ENCODE results near the gene RAI14.

The RAI14 gene

DNA sequence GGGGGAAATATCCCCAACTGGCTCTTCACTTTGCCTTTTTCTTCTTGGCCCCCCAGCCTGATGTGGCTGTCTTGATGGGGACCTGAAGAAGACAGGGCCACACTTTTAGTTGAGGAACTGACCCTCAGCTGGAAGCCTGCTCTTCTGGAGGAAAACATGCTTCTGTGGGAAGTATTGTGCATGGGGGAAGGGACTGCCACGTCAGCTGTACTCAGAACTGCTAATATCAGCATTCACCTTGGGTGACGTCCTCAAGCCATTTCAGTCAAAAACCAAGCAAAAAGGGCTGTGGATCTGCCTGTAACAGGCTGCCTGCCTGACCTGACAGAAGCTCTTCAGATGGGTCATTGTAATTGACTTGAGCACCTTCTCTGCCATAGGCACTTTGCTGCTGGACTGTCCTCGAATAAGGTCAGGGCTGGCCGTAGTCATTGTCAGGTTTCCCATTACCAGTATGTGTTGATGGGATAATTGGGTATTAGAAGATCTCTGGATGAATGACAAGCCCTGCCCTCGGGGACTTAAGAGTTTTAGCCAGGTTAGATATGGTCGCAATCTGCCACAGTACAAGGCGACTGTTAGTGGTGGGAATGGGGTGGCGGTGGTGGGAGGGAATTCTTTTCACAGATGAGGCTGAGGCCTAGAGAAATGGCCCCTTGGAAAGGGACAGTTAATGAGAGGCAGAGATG is 10.4 kb downstream of the RAI14 start:
- peaks cover 19% of the 10 kb centered on the region for H3K4me1 ChIP-seq (ENCODE audit: control insufficient read depth, insufficient read depth, low read length)
- no peaks in the 10 kb centered on the region for H3K9me3 ChIP-seq (ENCODE audit: control insufficient read depth, insufficient read depth, low read length)
- H3K27me3 ChIP-seq (ENCODE audit: control insufficient read depth, insufficient read depth, low read length) = no peaks in the 10 kb centered on the region
- no peak overlapping the region for H3K4me3 ChIP-seq (ENCODE audit: low read depth, low read length)
- H3K9ac ChIP-seq (ENCODE audit: low read depth, low read length) = no peak overlapping the region
- H3K36me3 ChIP-seq (ENCODE audit: control insufficient read depth, insufficient read depth, low read length) = peaks cover 2% of the 10 kb centered on the region

DNA sequence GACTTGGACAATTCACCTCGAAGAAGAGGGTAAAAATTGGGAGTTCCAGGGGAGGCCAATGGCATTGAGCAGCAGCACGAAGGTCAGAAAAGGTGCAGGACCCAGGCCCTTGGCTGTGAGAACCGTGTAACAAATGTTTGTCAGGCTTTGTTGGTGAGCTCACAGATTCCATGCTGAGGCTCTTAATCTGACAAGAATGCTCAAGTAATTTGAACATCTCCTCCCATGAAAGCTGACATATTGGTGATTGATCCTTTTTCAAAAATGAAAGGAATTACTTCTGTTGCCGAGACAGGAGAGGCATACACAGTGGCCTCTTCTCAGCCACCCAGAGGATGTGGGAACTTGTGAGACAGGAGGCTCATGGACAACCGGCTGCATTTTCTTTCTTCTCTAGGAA is 11.6 kb downstream of the RAI14 start:
- Histone ChIP-seq H3K27me3 (ENCODE audit: control insufficient read depth, insufficient read depth, low read length) (no peaks in the 10 kb centered on the region), H3K36me3 (ENCODE audit: control insufficient read depth, insufficient read depth, low read length) (peaks cover 2% of the 10 kb centered on the region), H3K9me3 (ENCODE audit: control insufficient read depth, insufficient read depth, low read length) (no peaks in the 10 kb centered on the region), H3K9ac (ENCODE audit: low read depth, low read length) (no peak overlapping the region), H3K4me3 (ENCODE audit: low read depth, low read length) (no peak overlapping the region), H3K4me1 (ENCODE audit: control insufficient read depth, insufficient read depth, low read length) (peaks cover 18% of the 10 kb centered on the region)

DNA sequence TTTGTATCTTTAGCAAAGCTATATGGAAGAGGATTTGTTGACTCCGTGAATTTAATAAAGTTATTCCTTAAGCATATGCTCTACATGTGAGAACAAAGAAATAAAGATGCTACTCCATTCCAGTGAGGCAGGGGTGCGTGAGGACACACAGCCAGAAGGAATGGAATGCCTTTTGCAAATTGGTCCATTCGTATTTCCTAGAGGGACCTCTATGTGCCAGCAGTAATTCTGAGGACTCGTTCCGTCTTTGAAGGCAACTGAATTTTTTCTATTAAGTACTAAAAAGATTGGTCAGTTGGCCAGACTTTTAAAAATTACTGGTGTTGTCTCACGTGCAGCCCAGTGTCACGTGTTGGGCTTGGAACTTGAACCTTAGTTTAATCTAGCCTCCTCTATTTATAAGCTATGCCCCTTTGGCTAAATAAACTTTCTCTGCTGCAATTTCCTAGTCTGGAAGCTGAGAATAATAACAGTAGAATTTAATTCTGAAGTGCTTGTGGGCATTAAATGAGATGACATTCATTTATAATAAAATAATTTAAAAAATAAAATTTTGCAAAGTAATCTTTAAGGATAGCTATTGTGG is 13.9 kb downstream of the RAI14 start:
- Histone ChIP-seq H3K4me1 (ENCODE audit: control insufficient read depth, insufficient read depth, low read length) (peaks cover 28% of the 10 kb centered on the region), H3K9ac (ENCODE audit: low read depth, low read length) (no peak overlapping the region), H3K4me3 (ENCODE audit: low read depth, low read length) (no peak overlapping the region), H3K27me3 (ENCODE audit: control insufficient read depth, insufficient read depth, low read length) (no peaks in the 10 kb centered on the region), H3K36me3 (ENCODE audit: control insufficient read depth, insufficient read depth, low read length) (peaks cover 2% of the 10 kb centered on the region), H3K9me3 (ENCODE audit: control insufficient read depth, insufficient read depth, low read length) (no peaks in the 10 kb centered on the region)

DNA sequence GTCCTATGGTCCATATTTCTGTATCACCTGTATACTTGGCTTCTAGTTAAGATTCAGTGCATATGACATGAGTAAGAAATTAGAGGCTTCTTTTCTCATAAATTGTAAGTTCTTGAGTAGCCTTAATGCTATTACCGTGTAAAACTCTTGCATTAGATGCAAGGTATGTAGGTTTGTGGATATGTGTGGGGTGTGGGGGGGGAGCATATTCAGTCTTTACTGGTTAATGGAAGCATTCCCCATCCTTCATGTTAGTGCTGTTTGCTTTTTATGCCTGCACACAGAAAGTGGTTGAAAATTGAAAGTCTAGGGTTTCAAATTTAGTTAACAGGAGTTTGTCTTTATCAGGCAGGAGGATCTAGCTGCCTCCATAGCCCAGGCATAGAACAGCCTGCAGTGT is 16.1 kb downstream of the RAI14 start:
- Histone ChIP-seq H3K9ac (ENCODE audit: low read depth, low read length) (no peak overlapping the region), H3K4me1 (ENCODE audit: control insufficient read depth, insufficient read depth, low read length) (peaks cover 19% of the 10 kb centered on the region), H3K9me3 (ENCODE audit: control insufficient read depth, insufficient read depth, low read length) (no peaks in the 10 kb centered on the region), H3K36me3 (ENCODE audit: control insufficient read depth, insufficient read depth, low read length) (no peaks in the 10 kb centered on the region), H3K4me3 (ENCODE audit: low read depth, low read length) (no peak overlapping the region), H3K27me3 (ENCODE audit: control insufficient read depth, insufficient read depth, low read length) (no peaks in the 10 kb centered on the region)

DNA sequence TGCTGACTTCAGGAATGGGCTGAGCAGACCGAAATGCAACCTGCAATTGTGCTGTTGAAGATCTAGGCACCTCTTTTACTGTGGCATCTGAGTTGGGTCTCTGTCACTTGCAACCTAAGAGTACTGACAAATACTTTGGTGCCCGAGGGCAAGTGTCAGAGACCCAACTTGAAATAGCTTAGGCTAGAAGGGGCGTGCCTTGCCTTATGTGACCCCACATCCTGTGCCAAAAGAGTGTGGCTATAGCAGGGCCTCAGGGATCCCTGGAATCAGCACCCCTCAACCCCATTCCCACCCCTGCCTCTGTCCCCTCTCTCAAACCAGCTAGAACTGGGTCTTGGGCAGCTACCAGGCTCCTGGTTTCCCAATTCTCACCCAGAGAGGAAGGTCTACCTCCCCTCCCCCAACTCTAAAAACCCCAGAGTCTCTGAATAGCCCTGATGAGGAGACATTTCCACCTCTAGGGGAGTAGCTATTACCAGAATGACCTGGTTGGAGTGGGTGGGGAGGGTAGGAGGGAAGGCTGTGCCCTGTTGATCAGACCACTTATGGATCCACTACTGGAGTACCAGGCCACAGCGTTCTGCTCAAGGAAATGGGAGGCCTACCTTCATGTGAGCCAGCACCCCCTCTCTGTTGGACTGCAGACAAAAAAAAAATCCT is 17.5 kb downstream of the RAI14 start:
- Histone ChIP-seq H3K9ac (ENCODE audit: low read depth, low read length) (no peak overlapping the region), H3K9me3 (ENCODE audit: control insufficient read depth, insufficient read depth, low read length) (no peaks in the 10 kb centered on the region), H3K36me3 (ENCODE audit: control insufficient read depth, insufficient read depth, low read length) (no peaks in the 10 kb centered on the region), H3K4me1 (ENCODE audit: control insufficient read depth, insufficient read depth, low read length) (peaks cover 15% of the 10 kb centered on the region), H3K27me3 (ENCODE audit: control insufficient read depth, insufficient read depth, low read length) (no peaks in the 10 kb centered on the region), H3K4me3 (ENCODE audit: low read depth, low read length) (no peak overlapping the region)

DNA sequence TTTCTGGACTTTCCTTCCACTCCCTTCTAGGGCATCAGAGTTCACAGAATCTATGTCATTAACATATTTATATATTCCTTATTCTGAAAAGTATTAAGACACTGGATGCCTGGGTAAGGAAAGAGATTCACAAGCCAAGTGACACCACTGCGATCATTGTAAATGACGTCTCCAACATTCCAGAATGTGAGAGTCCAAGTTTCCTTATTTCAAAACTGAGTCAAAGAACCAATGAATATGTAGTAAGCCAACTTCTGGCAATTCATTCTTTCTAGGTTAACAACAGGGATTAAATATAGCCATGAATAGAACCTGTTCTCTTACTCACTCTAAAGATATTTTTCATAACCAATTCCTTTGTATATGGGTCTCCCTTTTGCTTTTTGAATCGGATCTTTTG is 18.1 kb downstream of the RAI14 start:
- Histone ChIP-seq H3K9me3 (ENCODE audit: control insufficient read depth, insufficient read depth, low read length) (no peaks in the 10 kb centered on the region), H3K4me1 (ENCODE audit: control insufficient read depth, insufficient read depth, low read length) (peaks cover 18% of the 10 kb centered on the region), H3K4me3 (ENCODE audit: low read depth, low read length) (no peak overlapping the region), H3K27me3 (ENCODE audit: control insufficient read depth, insufficient read depth, low read length) (no peaks in the 10 kb centered on the region), H3K9ac (ENCODE audit: low read depth, low read length) (no peak overlapping the region), H3K36me3 (ENCODE audit: control insufficient read depth, insufficient read depth, low read length) (no peaks in the 10 kb centered on the region)

DNA sequence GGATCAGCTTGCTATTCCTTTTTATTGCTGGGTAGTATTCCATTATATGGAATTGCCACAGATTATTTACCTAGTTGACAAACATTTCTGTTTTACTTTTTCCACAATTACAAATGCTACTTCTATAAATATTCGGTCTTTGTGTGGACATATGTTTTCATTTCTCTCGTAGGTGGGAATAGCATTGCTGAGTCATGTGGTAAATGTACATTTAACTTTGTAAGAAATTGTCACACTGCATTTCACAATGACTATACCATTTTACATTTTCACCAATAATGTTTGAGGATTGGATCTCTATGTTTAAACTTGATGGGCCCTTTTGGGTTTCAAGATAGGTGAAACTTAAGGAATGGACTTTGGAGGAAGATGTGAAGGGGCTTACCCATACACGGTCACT is 19.7 kb downstream of the RAI14 start:
- H3K9me3 ChIP-seq (ENCODE audit: control insufficient read depth, insufficient read depth, low read length) = no peaks in the 10 kb centered on the region
- H3K4me1 ChIP-seq (ENCODE audit: control insufficient read depth, insufficient read depth, low read length) = peaks cover 14% of the 10 kb centered on the region
- no peaks in the 10 kb centered on the region for H3K36me3 ChIP-seq (ENCODE audit: control insufficient read depth, insufficient read depth, low read length)
- H3K27me3 ChIP-seq (ENCODE audit: control insufficient read depth, insufficient read depth, low read length) = no peaks in the 10 kb centered on the region
- no peak overlapping the region for H3K4me3 ChIP-seq (ENCODE audit: low read depth, low read length)
- H3K9ac ChIP-seq (ENCODE audit: low read depth, low read length) = no peak overlapping the region

DNA sequence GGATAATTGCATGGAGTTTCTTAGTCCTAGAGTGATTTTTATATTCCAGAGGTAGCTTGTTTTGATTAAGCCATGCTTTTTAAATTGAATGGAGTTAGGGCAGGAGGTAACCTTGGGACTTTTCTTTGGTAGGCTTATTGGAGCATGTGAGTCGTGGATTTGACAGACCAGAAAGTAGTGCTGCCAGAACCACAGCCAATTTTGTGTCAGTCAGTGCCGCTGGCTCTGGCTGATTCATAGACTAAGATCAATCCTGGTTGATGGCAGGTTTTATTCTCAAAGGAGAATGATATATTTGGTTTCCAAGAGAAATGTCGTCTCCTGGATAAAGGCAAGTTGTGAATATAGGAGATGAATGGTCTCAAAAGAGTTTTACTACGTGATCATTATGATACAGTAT is 20.3 kb downstream of the RAI14 start:
- Histone ChIP-seq H3K27me3 (ENCODE audit: control insufficient read depth, insufficient read depth, low read length) (no peaks in the 10 kb centered on the region), H3K4me1 (ENCODE audit: control insufficient read depth, insufficient read depth, low read length) (peaks cover 14% of the 10 kb centered on the region), H3K9me3 (ENCODE audit: control insufficient read depth, insufficient read depth, low read length) (no peaks in the 10 kb centered on the region), H3K9ac (ENCODE audit: low read depth, low read length) (no peak overlapping the region), H3K4me3 (ENCODE audit: low read depth, low read length) (no peak overlapping the region), H3K36me3 (ENCODE audit: control insufficient read depth, insufficient read depth, low read length) (no peaks in the 10 kb centered on the region)

DNA sequence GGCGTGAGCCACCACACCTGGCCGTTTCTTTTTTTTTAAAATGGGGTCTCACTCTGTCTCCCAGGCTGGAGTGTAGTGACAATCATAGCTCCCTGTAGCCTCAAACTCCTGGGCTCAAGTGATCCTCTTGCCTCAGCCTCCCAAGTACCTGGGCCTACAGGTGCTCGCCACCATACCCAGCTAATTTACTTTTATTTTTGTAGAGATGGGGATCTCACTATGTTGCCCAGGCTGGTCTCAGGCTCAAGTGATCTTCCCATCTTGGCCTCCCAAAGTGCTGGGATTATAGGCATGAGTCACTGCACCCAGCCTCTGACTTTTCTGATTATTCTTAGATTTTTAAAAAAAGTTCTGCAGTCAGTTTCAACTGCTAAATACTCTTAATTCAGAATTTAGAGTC is 21.3 kb downstream of the RAI14 start:
- no peak overlapping the region for H3K4me3 ChIP-seq (ENCODE audit: low read depth, low read length)
- H3K9me3 ChIP-seq (ENCODE audit: control insufficient read depth, insufficient read depth, low read length) = no peaks in the 10 kb centered on the region
- H3K36me3 ChIP-seq (ENCODE audit: control insufficient read depth, insufficient read depth, low read length) = no peaks in the 10 kb centered on the region
- no peaks in the 10 kb centered on the region for H3K27me3 ChIP-seq (ENCODE audit: control insufficient read depth, insufficient read depth, low read length)
- H3K4me1 ChIP-seq (ENCODE audit: control insufficient read depth, insufficient read depth, low read length) = peaks cover 14% of the 10 kb centered on the region
- no peak overlapping the region for H3K9ac ChIP-seq (ENCODE audit: low read depth, low read length)

DNA sequence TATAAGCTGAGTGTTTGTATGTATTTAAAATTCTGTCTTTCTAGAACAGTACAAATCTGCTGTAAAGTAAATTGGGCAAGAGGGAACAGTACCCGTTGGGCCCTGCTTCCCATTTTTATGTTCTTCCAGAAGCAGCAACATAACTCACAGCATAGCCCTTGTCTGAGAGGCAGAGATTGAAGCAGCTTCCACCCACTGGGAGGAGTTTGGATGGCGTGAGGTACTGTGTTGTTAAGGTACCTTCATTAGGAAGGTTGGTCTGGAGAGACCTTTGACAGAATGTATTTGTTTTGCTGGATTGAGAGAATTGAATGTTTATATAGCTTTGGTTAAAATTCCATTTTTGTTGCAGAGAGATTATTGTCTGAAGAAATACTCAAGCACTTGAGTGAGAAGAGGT is 24.8 kb downstream of the RAI14 start:
- no peak overlapping the region for H3K4me3 ChIP-seq (ENCODE audit: low read depth, low read length)
- H3K36me3 ChIP-seq (ENCODE audit: control insufficient read depth, insufficient read depth, low read length) = no peaks in the 10 kb centered on the region
- no peaks in the 10 kb centered on the region for H3K9me3 ChIP-seq (ENCODE audit: control insufficient read depth, insufficient read depth, low read length)
- no peaks in the 10 kb centered on the region for H3K27me3 ChIP-seq (ENCODE audit: control insufficient read depth, insufficient read depth, low read length)
- no peak overlapping the region for H3K9ac ChIP-seq (ENCODE audit: low read depth, low read length)
- peaks cover 13% of the 10 kb centered on the region for H3K4me1 ChIP-seq (ENCODE audit: control insufficient read depth, insufficient read depth, low read length)

DNA sequence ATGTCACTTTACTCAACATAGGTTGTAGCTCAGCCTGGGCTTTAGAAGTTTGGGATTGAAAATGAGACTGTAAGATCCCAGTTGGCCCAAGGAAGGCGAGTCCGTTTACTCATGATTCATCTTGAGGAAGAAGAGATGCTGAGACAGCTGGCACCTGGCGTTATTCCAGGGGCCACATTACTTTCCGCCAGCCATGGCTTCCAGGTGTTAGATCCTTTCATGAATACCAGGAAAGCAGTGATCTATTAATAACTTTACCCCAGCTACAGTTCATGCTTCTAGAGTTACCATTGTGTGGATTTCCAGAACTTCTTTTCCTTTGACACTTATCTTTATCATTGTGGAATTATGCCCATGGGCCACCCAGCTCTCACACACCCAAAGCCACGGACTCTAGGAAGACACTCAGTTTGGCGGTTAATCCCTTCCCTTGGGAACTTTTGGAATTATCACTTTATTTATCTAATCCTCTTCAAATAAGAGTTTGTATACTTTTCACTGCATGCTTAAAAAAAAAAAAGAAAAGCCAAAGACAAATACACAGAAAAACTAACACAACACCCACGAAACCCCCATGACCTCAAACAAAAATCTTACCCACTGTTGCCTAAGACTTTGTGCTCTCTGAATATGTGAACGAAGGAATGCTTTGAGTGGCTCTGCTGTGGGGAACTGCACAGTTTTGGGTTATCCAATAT is 26.9 kb downstream of the RAI14 start:
- Histone ChIP-seq H3K9me3 (ENCODE audit: control insufficient read depth, insufficient read depth, low read length) (no peaks in the 10 kb centered on the region), H3K4me1 (ENCODE audit: control insufficient read depth, insufficient read depth, low read length) (peaks cover 17% of the 10 kb centered on the region), H3K27me3 (ENCODE audit: control insufficient read depth, insufficient read depth, low read length) (no peaks in the 10 kb centered on the region), H3K9ac (ENCODE audit: low read depth, low read length) (no peak overlapping the region), H3K36me3 (ENCODE audit: control insufficient read depth, insufficient read depth, low read length) (peaks cover 7% of the 10 kb centered on the region), H3K4me3 (ENCODE audit: low read depth, low read length) (no peak overlapping the region)

Measured in iPS-15b (cell line).